HG02973 (cell line): Measurements from ENCODE around the gene PIK3C2G.

ENCODE experiments used
- ATAC-seq: cut with Tn5 transposase; IDR thresholded peaks from one replicate; pipeline ENCODE4 v1.9.1; 2021; ENCODE audit warnings: moderate library complexity; ENCODE audit not compliant: unreplicated experiment

The PIK3C2G gene

DNA sequence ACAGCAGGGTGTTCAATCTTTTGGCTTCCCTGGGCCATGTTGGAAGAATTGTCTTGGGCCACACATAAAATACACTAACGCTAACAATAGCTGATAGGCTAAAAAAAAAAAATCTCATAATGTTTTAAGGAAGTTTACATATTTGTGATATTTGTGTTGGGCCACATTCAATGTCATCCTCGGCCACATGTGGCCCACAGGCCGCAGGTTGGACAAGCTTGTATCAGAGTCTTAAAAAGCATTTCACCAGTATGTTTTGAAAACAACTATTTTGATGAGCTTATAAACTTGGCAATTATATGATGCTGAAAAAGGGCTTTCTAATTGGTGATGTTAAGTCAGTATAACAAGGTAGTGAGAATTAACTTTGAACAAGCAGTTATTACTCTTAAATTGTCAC lies 78.9 kb downstream of the PIK3C2G start:
- ATAC-seq = no peak

DNA sequence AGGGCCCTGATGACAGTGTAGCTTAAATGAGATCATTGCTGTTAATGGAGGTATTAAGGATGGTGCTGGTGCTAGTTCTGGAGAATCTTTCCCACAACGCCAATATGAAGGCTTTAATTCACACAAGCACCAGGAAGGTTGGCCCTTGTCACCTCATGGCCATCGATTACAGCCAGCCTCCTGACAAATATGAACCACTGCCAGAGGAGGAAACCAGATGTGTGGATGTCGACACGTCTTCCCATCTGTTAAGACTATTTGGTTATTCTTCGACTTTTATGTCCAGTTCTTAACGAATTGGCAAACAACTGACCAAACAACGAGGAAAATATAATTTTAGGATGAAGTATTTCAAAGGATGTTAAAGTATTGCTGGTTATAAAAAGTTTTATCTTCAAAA lies 79.5 kb downstream of the PIK3C2G start:
- ATAC-seq = no peak

DNA sequence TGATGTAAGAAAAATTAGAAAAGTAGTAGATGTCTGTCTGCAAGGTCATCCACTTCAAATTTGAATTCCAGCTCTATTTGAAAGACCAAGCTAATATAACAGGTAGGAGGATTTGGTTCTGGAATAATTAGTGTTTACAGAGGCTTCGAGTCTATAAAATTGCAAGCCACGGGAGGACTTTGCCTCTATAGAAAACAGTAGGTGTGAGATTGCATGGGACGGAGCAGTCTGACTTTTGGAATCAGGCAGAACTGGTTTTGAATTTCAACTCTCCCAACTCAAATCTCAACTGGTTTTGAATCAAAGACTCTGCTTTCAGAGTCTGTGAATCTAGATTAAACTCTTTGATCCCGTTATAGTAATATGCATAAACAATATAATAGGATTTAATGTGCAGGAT lies 82.4 kb downstream of the PIK3C2G start:
- no peak for ATAC-seq

DNA sequence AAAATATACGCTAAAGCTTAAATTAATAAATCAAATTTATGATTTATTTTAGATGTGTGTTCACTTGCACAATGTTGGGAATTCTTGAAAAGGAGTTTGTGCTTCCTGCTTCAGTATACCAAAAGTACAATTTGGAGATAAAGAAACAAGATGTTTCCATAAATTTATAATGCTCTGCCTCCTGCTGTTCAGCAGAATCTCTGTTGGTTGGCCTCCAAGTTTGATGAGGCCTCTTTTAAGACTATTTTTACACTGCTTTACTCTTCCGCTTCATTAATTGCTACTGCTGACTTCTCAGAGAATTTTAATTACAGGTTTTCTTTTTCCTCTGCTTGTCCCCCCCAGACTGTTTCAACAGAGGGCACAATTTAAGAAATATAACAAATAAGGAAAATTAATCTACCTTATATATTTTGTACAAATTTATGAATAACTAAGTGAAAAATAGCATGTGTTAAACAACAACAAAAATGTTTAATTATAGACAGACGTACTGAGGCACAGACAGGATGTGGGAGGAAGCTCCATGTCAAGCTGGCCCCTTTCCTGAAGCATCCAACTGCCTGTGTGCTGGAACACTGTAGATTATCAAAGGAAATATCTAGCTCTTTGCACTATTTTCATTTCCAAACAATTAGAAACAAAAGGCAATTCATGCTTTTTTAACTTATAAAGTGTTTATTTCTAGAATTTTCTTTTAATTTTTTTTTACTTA lies 83.9 kb downstream of the PIK3C2G start:
- no peak for ATAC-seq

DNA sequence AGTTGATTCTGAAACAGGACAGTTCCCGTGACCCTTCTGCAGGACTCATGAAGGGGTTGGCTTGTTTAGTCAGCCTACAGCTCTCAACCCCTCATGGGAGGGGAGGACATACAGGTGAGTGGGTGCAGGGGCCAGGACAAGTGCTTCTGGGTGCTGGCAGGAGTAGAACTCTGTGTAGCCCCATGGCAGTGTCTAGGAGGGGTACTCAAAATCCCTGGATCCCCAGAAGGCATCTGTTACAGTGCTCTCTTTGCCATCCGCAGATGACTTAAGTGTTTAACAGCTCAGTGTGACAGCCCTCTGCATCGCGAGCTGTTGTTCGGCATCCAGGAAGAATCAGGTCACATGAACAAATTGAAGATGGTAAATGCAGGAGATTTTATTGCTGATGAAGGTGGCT lies 91.0 kb downstream of the PIK3C2G start:
- no peak for ATAC-seq

DNA sequence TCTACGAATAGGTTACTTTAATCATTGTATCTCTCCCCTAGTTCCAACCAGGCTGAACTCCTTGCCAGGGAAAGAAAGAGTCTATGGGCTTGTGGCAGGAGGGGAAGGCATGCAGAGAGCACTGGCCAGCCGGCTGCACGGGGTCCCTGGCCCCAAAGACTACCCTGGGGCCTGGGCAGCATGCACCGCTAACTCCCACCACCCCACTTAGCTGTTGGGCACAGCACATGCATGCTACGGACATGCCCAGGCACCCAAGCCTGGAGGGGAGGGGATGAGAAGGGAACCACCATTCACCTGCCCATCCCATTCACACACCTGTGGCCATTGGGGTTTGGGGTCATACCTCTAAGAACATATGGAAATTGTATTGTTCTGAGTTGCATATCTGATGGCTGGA lies 94.1 kb downstream of the PIK3C2G start:
- ATAC-seq = no peak

DNA sequence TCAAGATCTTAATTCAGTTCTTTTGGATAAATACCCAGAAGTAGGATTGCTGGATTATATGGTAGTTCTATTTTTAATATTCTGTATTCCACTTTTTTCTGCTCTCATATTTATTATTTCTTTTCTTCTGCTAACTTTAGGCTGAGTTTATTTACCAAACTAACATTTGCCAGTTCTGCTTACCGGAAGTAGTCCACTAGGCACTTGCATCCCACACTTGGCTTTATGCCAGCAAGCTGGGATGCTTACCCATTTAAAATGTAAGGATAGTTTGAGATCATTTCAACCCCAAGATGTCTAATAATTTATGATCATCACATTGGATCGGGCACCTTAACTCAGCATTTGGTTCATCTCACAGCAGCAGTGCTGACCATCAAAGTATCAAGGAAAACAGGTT lies 96.8 kb downstream of the PIK3C2G start:
- ATAC-seq = no peak

DNA sequence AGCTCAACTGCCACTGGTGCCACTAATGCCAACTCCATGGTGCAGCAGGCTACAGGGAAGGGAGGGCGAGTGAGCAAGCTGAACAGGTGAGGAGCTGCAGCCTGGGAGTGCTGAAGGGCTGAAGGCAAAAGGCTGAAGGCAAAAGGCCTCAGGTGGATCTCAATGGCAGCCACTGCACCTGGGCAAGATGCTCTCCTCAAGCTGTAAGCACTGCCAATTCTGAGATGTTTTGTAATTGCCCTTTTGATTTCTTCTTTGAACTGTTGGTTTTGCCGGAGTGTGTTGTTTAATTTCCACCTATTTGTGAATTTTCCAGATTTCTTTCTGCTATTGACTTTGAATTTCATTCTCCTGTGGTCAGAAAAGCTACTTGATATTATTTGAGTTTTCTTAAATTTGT lies 97.6 kb downstream of the PIK3C2G start:
- ATAC-seq = no peak

DNA sequence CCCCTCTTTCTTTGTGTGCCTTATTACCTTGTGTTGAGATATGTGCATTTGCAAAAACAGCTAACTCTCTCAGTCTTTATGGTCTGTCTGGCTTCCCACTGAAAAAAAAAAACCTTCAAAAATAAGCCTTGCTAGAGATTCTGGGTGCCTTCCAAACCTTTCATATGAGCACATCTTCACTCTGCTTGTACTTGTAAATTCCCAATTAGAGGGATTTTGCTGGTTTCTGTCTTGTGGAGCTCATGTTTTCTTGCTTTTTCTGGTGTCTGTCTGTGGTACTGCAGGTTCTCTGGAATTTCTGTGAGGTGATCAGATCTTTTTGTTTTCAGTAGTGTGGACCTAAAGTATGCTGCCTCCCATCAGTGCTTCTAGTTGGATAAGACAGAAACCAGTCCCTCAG lies 100.1 kb downstream of the PIK3C2G start:
- ATAC-seq = no peak

DNA sequence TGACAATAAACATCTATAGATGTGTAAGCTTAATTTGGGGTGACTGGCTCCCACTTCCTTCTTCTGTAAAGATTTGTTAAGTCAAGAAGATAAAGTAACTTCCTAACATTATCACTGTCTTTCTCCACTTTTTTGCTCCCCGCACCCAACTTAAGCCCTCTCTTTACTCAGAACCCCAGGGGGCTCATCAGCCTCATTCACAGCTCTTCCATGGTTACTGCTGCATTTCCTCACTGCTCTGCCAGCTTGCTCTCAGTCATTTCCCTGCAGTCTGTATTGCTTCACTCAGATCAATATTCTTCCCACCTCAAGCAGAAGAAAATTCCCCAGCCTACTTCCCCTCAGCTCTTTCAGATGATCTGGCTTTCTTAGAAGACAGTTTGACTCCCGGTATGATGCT lies 102.0 kb downstream of the PIK3C2G start:
- ATAC-seq = no peak

DNA sequence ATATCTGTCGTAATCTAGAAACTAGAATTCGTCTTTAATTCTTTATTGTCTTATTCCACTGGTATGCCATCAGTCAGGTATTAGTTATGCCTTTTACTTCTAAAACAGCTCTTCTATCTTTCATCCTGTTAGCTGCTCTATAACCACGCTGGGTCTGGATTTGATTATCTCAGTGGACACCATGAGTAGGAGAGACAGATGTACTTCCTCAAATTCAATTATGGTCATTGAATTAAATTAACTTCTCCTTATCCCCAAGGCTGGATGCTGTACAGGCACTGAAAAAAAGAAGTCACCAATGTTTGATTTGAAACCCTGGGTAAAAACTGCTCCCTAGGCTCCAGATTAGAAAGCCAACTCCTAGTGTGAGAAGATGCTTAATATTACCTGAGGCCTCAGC lies 107.3 kb downstream of the PIK3C2G start:
- ATAC-seq = no peak

DNA sequence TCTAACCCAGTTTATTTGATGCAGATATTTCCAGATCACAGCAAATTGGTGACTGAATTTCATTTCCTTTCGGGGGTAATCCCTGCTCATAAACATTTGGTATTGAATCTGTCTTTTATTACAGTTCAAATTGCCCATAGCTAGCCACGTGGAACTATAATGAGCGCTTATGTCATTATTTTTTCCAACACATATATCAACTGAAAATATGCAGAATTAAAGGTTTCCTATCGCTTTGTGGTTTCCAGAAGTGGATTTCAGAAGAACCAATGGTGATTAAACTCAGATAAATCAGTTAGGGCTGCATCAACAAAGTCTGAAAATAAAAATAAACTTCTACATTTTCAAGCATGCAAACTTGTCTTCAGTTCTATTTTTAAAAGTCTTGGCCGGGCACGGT lies 111.9 kb downstream of the PIK3C2G start:
- no peak for ATAC-seq

DNA sequence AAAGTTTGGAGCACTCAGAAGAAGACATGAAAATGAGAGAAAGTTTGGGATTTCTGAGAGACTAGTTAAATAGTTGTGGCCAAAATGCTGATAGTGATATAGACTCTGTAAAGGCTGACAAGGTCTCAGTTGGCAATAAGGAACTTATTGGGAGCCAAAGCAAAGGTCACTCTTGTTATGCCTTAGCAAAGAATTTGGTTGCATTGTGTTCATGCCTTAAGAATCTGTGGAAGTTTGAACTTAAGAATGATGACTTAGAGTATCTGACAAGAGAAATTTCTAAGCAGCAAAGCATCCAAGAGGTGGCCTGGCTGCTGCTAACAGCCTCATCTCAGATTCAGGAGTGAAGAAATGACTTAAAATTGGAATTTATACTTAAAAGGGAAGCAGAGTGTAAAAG lies 113.8 kb downstream of the PIK3C2G start:
- ATAC-seq = no peak

DNA sequence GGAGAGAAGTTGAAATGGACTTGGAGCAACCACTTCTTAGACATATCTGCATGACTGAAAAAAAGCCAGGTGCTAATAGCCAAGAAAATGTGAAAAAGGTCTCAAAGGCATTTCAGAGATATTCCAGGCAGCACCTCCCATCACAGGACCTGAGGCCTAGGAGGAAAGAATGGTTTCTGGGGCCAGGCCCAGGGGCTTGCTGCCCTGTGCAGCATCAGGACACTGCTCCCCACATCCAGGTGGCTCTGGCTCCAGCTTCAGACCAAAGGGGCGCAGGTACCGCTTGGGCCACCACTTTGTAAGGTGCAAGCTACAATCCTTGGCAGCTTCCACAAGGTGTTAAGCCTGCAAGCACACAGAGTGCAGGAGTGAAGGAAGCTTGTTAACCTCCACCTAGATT lies 114.3 kb downstream of the PIK3C2G start:
- no peak for ATAC-seq

DNA sequence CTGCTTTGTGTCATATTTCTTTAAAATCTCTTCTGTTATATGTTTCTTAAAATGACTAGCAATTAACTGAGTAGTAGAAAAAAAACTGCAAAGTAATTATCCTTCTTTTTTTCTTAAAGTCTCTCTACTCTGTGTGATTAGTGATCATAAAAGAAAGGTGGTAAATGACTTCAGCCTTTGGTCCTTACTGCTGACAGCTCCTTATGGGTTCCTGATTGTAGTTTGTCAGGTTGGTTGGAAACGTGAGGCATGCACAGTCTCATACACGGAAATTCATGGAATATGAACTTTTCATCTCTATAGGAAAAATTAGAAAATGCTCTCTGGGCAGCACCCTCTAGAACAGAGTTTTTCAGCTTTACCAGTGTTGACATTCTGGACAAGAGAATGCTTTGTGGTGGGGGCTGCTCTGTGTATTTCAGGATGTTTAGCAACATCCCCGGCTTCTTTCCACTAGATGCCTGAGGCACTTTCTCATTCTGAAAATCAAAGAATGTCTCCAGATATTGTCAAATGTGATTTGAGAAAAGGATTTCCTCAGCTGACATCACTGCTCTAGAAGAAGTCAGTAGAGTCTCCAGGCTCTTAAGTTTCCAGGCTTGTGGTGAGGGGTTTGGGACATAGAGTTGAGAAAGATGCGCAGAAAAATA lies 121.0 kb downstream of the PIK3C2G start:
- ATAC-seq = no peak

DNA sequence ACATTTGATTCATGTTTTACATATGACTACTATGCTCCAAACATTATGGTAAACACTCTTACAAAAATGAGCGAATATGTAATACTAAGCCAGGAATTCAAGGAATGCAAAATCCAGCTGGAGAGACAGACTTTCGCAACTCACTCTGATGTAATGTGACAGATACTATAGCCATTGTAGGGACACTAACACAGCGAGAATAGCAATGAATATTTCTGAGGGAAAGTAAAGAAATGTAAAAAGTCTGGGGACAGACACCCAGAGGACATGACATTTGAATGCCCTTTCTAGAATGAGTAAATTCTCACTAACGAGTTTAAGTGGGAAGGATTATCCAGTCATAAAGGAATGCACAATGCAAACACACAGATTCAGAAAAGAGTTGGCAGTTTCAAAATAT lies 121.9 kb downstream of the PIK3C2G start:
- no peak for ATAC-seq

DNA sequence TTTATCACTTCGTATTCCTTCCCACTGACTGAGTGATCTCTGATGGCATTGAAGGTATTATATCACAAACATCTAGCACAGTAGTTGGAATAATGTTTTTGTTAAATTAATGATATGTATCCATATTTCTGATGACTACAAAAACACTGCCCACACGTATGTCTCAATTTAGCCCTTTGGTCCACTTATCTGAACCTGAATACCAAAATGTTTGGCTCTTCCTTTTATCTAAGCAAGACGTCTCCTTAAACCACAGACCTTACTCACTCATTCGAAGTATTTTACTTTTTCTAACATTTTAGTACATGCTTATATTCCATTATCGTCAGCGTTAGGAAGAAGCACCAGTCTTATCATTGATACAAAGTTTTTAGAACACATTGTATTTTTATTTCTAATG lies 126.4 kb downstream of the PIK3C2G start:
- no peak for ATAC-seq

DNA sequence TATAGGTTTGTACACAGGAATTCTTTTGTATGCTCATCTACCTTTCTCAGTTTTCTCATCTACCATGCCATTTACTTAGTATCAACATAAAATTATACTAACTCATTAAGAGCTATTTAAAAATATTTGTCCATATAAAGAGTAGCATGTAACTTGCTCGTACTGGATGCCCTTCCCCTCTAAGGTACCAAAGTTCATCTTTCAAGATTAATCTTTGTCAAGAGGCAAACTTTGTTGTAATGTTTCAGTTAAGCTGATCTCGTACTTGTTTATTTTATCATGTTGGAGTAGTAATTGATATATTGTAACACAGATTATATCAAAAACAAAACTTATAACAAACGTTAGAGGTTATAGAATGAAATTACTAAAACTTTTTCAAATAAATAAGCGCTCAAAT lies 128.5 kb downstream of the PIK3C2G start:
- no peak for ATAC-seq

DNA sequence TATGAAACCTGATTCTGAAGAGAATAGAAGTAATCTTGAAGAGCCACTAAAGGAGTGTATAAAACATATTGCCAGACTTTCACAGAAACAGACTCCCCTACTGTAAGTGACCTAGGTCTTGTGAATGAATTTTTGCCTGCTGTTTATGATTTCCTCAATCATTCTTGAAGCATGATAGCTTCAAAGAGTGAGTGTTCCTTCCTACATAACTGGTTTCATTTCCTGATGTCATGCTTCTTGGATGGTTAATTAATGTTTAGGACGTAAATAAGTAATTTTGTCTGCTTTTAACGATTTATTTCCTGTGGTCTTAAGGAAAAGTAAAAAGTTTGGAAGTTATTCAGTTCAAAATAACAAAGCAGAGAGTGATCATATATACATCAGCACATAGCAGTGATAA lies 129.8 kb downstream of the PIK3C2G start:
- ATAC-seq = no peak

DNA sequence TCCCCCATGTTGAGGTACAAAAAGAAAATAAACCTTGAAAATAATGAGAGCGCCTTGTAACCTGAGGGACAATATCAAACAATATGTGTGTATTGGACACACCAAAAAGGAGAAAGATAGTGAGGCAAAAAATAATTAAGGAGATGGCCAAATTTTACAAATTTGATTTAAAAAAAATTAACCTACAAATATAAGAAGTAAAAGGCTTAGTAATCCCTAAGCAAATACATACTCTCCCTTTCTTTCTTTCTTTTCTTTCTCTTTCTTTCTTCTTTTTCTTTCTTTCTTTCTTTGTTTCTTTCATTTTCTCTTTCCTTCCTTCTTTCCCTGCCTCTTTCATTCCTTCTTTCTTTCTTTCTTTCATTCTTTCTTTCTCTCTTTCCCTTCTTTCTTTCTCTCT lies 133.4 kb downstream of the PIK3C2G start:
- ATAC-seq = no peak

DNA sequence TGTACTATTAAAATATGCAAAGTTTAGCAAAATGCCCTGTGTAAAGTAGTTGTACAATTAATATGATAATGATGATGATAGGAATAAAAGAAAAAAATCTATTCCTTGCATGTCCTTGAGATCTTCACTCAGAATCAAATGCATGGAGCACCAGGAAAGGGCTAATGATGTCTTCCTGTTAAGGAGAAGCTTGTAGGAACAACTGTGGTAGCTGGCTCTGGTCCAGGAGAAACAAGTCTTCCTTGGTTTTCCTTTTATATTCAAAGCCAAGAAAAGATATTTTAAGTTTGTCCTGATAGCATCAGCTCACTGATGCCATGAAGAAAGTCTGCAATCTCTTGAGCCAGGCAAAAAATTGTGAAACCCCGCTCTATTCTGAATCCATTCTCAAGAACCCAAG lies 138.9 kb downstream of the PIK3C2G start:
- no peak for ATAC-seq

DNA sequence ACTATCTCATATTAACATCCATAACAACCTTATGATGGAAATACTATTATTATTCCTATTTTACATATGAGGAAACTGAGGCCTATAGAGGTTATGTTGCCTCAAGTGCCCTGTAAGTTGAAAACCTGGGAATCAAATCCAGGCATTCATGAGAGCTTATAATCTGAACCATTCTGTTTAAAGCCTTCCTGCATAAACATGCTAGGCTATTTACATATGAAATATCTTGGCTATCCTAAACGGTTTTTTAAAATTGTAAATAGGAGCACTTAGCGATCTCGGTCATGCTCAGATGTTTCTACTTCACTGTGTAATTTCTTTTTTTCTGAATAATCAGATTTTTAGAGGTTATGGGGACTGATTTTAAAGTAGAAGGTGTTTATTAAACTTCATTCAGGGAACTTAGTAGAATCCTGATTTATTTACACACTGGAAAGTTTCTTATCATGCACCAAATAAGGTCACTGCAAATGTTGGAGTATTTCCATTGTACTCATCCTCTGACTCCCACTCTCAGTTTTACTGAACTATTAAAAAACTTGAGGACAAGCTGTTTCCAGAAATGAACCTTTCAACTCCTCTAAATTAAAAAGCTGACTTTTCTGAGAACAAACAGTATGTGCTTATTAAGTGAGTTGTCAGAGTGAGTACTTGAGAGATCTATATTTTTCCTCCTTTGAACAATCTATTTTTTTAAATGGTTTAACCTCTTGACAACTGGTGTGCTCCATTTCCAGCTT lies 141.7 kb downstream of the PIK3C2G start:
- no peak for ATAC-seq
